ENCODE measurements around the gene PDCD11. TPM values are rescaled to one million over a fixed set of nuclear protein-coding genes. Genes with fewer than 3 reads are reported as not detected.
A peak's percentile ranks its signal among the peaks of the same experiment; 100 is the strongest.
"Not testable (repeated sequence)": the region's sequence is repeated elsewhere in the genome, so short reads cannot be mapped to it uniquely, and the experiment has no call there.

The PDCD11 gene
- total RNA-seq, 1 donor from 2014 or later: 105 TPM

GRCh38 chr10:103479135-103479534 is 82.7 kb downstream of the PDCD11 start, which contains the start of gene CALHM3:
CALHM3 (minus strand) TSS chr10:103479240; CDS start chr10:103479032, 208 bp downstream.
- no peak for DNase-seq
- H3K27me3 Mint-ChIP-seq: no peaks in the 10 kb centered on the region

GRCh38 chr10:103480521-103480920 is 84.1 kb downstream of the PDCD11 start:
- DNase-seq: no peak
- peaks cover 13% of the 10 kb centered on the region for H3K4me1 Mint-ChIP-seq
- no peaks in the 10 kb centered on the region for H3K36me3 Mint-ChIP-seq (ENCODE audit: low read depth)
- H3K4me3 Mint-ChIP-seq: no peak overlapping the region
- no peaks in the 10 kb centered on the region for H3K9me3 Mint-ChIP-seq
- no peaks in the 10 kb centered on the region for H3K27me3 Mint-ChIP-seq
- intact Hi-C loops (cut with micrococcal nuclease): no loop called here
- H3K27ac Mint-ChIP-seq: no peak overlapping the region

More at GRCh38 chr10:103479135-103479534, 82.7 kb downstream of the PDCD11 start, which contains the start of gene CALHM3:
- no peaks in the 10 kb centered on the region for H3K9me3 Mint-ChIP-seq
- intact Hi-C loops (cut with micrococcal nuclease): no loop called here
- peaks cover 14% of the 10 kb centered on the region for H3K4me1 Mint-ChIP-seq
- H3K4me3 Mint-ChIP-seq: no peak within 1 kb of the TSS
- no peaks in the 10 kb centered on the region for H3K36me3 Mint-ChIP-seq (ENCODE audit: low read depth)
- no peak within 1 kb of the TSS for H3K27ac Mint-ChIP-seq

GRCh38 chr10:103481974-103482531 is 85.6 kb downstream of the PDCD11 start:
- no peak overlapping the region for H3K27ac Mint-ChIP-seq
- peak; percentile 86 for DNase-seq
- no peak overlapping the region for H3K4me3 Mint-ChIP-seq
- H3K4me1 Mint-ChIP-seq: peaks cover 11% of the 10 kb centered on the region
- H3K27me3 Mint-ChIP-seq: no peaks in the 10 kb centered on the region
- H3K9me3 Mint-ChIP-seq: no peaks in the 10 kb centered on the region
- H3K36me3 Mint-ChIP-seq (ENCODE audit: low read depth): no peaks in the 10 kb centered on the region
- intact Hi-C loops (cut with micrococcal nuclease): loop anchor here (1.0 kb wide), 1 partner anchor 30 kb away; the partner anchor contains the start of gene CALHM2

GRCh38 chr10:103486635-103487409 is 90.4 kb downstream of the PDCD11 start:
- H3K27ac Mint-ChIP-seq; H3K9me3 Mint-ChIP-seq; H3K36me3 Mint-ChIP-seq (ENCODE audit: low read depth); DNase-seq; intact Hi-C loops (cut with micrococcal nuclease); H3K4me3 Mint-ChIP-seq: not testable (repeated sequence)
- Mint-ChIP-seq H3K4me1 (peaks cover 15% of the 10 kb centered on the region), H3K27me3 (peaks cover 15% of the 10 kb centered on the region)

GRCh38 chr10:103487410-103487708 is 90.9 kb downstream of the PDCD11 start:
- intact Hi-C loops (cut with micrococcal nuclease): no loop called here
- H3K36me3 Mint-ChIP-seq (ENCODE audit: low read depth): no peaks in the 10 kb centered on the region
- no peak overlapping the region for H3K4me3 Mint-ChIP-seq
- DNase-seq: no peak
- H3K27me3 Mint-ChIP-seq: peaks cover 21% of the 10 kb centered on the region
- H3K9me3 Mint-ChIP-seq: no peaks in the 10 kb centered on the region
- no peak overlapping the region for H3K27ac Mint-ChIP-seq
- peaks cover 13% of the 10 kb centered on the region for H3K4me1 Mint-ChIP-seq

GRCh38 chr10:103490986-103491314 is 94.5 kb downstream of the PDCD11 start:
- H3K9me3 Mint-ChIP-seq: no peaks in the 10 kb centered on the region
- intact Hi-C loops (cut with micrococcal nuclease): loop anchor here (5.0 kb wide), 1 partner anchor 574 kb away; the partner anchor contains the start of gene CNNM2
- H3K4me1 Mint-ChIP-seq: peaks cover 22% of the 10 kb centered on the region
- no peak overlapping the region for H3K27ac Mint-ChIP-seq
- H3K27me3 Mint-ChIP-seq: peaks cover 50% of the 10 kb centered on the region
- no peak overlapping the region for H3K4me3 Mint-ChIP-seq
- H3K36me3 Mint-ChIP-seq (ENCODE audit: low read depth): no peaks in the 10 kb centered on the region
- DNase-seq: no peak

GRCh38 chr10:103491729-103492364 is 95.4 kb downstream of the PDCD11 start:
- H3K4me1 Mint-ChIP-seq: peaks cover 22% of the 10 kb centered on the region
- peaks cover 56% of the 10 kb centered on the region for H3K27me3 Mint-ChIP-seq
- no peaks in the 10 kb centered on the region for H3K9me3 Mint-ChIP-seq
- H3K36me3 Mint-ChIP-seq (ENCODE audit: low read depth): no peaks in the 10 kb centered on the region
- DNase-seq: no peak
- intact Hi-C loops (cut with micrococcal nuclease): loop anchor here (5.0 kb wide), 1 partner anchor 575 kb away; the partner anchor contains the start of gene CNNM2
- H3K27ac Mint-ChIP-seq: peak overlapping the region; percentile 6
- no peak overlapping the region for H3K4me3 Mint-ChIP-seq

- DNase-seq: no peak
- Mint-ChIP-seq H3K4me1 (peaks cover 22% of the 10 kb centered on the region), H3K36me3 (ENCODE audit: low read depth) (no peaks in the 10 kb centered on the region), H3K27ac (no peak overlapping the region), H3K4me3 (peak overlapping the region; percentile 88), H3K9me3 (no peaks in the 10 kb centered on the region), H3K27me3 (peaks cover 64% of the 10 kb centered on the region)
- intact Hi-C loops (cut with micrococcal nuclease): loop anchor here (1.0 to 5.0 kb wide), 2 partner anchors 12 to 575 kb away; partner anchors contain the start of gene CNNM2
These were observed 96.3 kb downstream of the PDCD11 start for GRCh38 chr10:103492655-103493261.

GRCh38 chr10:103493362-103493915 is 97.0 kb downstream of the PDCD11 start, which contains the start of gene NEURL1:
NEURL1 (plus strand) TSS chr10:103493705; CDS start chr10:103494388, 683 bp downstream.
- Mint-ChIP-seq H3K4me1 (peaks cover 22% of the 10 kb centered on the region), H3K36me3 (ENCODE audit: low read depth) (no peaks in the 10 kb centered on the region), H3K4me3 (peak within 1 kb of the TSS; percentile 88), H3K27ac (peak within 1 kb of the TSS; percentile 32), H3K9me3 (no peaks in the 10 kb centered on the region), H3K27me3 (peaks cover 64% of the 10 kb centered on the region)
- DNase-seq: peak; percentile 80
- intact Hi-C loops (cut with micrococcal nuclease): loop anchor here (1.0 to 5.0 kb wide), 2 partner anchors 11 to 576 kb away; partner anchors contain the start of gene CNNM2

- peaks cover 22% of the 10 kb centered on the region for H3K4me1 Mint-ChIP-seq
- no peaks in the 10 kb centered on the region for H3K9me3 Mint-ChIP-seq
- intact Hi-C loops (cut with micrococcal nuclease): loop anchor here (1.0 to 5.0 kb wide), 2 partner anchors 10 to 577 kb away; partner anchors contain the start of gene CNNM2
- peak overlapping the region; percentile 24 for H3K27ac Mint-ChIP-seq
- H3K27me3 Mint-ChIP-seq: peaks cover 68% of the 10 kb centered on the region
- H3K36me3 Mint-ChIP-seq (ENCODE audit: low read depth): no peaks in the 10 kb centered on the region
- peak overlapping the region; percentile 73 for H3K4me3 Mint-ChIP-seq
- DNase-seq: peak; percentile 84
These were observed 97.8 kb downstream of the PDCD11 start for GRCh38 chr10:103493916-103494877.

- DNase-seq: no peak
- intact Hi-C loops (cut with micrococcal nuclease): no loop called here
- Mint-ChIP-seq H3K4me1 (peaks cover 24% of the 10 kb centered on the region), H3K9me3 (no peaks in the 10 kb centered on the region), H3K27ac (no peak overlapping the region), H3K4me3 (peak overlapping the region; percentile 73), H3K36me3 (ENCODE audit: low read depth) (no peaks in the 10 kb centered on the region), H3K27me3 (peaks cover 71% of the 10 kb centered on the region)
These were observed 98.9 kb downstream of the PDCD11 start for GRCh38 chr10:103495321-103495720.
